Endodermal cell (in vitro differentiated cells): ENCODE data around the gene AUTS2. TPM values are rescaled to one million over a fixed set of nuclear protein-coding genes. Genes with fewer than 3 reads are reported as not detected.

Experiments used
- DNase-seq: peaks from one replicate; pipeline ENCODE4 v3.0.0-alpha.2; 2017
- H3K27ac ChIP-seq: 2 replicates; pipeline ENCODE4 v1.5.1; 2013; ENCODE audit warnings: mild to moderate bottlenecking, low read depth, low read length, moderate library complexity
- H3K27me3 ChIP-seq: 2 replicates; pipeline ENCODE4 v1.6.1; 2013; ENCODE audit warnings: mild to moderate bottlenecking, low read length, moderate library complexity; ENCODE audit not compliant: insufficient read depth, control insufficient read depth, poor library complexity, severe bottlenecking
- H3K36me3 ChIP-seq: 2 replicates; pipeline ENCODE4 v1.7.0; 2013; ENCODE audit warnings: mild to moderate bottlenecking, low read length, moderate library complexity; ENCODE audit not compliant: control insufficient read depth, insufficient read depth
- H3K4me1 ChIP-seq: one replicate; pipeline ENCODE4 v1.7.0; 2013; ENCODE audit warnings: low read length; ENCODE audit not compliant: control insufficient read depth, insufficient read depth
- H3K4me3 ChIP-seq: 2 replicates; pipeline ENCODE4 v1.5.1; 2013; ENCODE audit warnings: mild to moderate bottlenecking, low read length, moderate library complexity
- H3K9ac ChIP-seq: 2 replicates; pipeline ENCODE4 v1.6.1; 2013; ENCODE audit warnings: mild to moderate bottlenecking, low read length, moderate library complexity; ENCODE audit not compliant: poor library complexity, severe bottlenecking; ENCODE audit errors: extremely low read depth
- H3K9me3 ChIP-seq: 2 replicates; pipeline ENCODE4 v1.6.1; 2013; ENCODE audit warnings: mild to moderate bottlenecking, low read length, moderate library complexity; ENCODE audit not compliant: control insufficient read depth
- H3K27ac Mint-ChIP-seq: 2 replicates; pipeline ENCODE4 v1.8.0; 2020; ENCODE audit warnings: mixed read lengths
- H3K27me3 Mint-ChIP-seq: 2 replicates; pipeline ENCODE4 v1.8.0; 2021; ENCODE audit warnings: mild to moderate bottlenecking, mixed read lengths; ENCODE audit not compliant: insufficient read depth
- H3K36me3 Mint-ChIP-seq: 2 replicates; pipeline ENCODE4 v1.8.0; 2020; ENCODE audit warnings: low read depth, mixed read lengths
- H3K4me1 Mint-ChIP-seq: 2 replicates; pipeline ENCODE4 v1.8.0; 2020; ENCODE audit warnings: mixed read lengths
- H3K4me3 Mint-ChIP-seq: 2 replicates; pipeline ENCODE4 v1.8.0; 2020; ENCODE audit warnings: mild to moderate bottlenecking, moderate library complexity, mixed read lengths
- H3K9me3 Mint-ChIP-seq: 2 replicates; pipeline ENCODE4 v1.8.0; 2020; ENCODE audit warnings: mild to moderate bottlenecking, mixed read lengths
- CTCF ChIP-seq: fragments of 200-600 bp; sonication (generic); conservative IDR thresholded peaks from 2 replicates; pipeline ENCODE4 v1.5.0; 2021; ENCODE audit warnings: antibody characterized with exemption, mild to moderate bottlenecking
- whole genome bisulfite sequencing, 2 experiments: methylation state at CpG; one replicate each; pipeline versions ENCODE4 v1.1.5 to v1.1.7; 2013; ENCODE audit warnings: missing lambda C conversion rate in 2 of 2, mixed read lengths in 1 of 2; ENCODE audit not compliant: insufficient coverage in 1 of 2, insufficient read length in 1 of 2; 5-methylcytosine and 5-hydroxymethylcytosine counted together
- total RNA-seq, 2 donors: library from RNA; stranded (reverse); fragmentation: NEBNext Ultra II Directional in 1 of 2; extraction: Animal tissue kit (Norgen Biotek cat#: 25700) in 1 of 2; gene quantifications; 2 replicates in 1 of 2; 3 replicates in 1 of 2; pipeline ENCODE4 v1.2.1, GENCODE V29; 2021

The AUTS2 gene
- total RNA-seq, 2 donors from 2014 or later = 76.8 to 106 TPM

GRCh38 chr7:70759674-70760073 lies 1161.4 kb downstream of the AUTS2 start:
- no peaks in the 10 kb centered on the region for H3K9me3 ChIP-seq
- Mint-ChIP-seq H3K27me3 (peaks cover 16% of the 10 kb centered on the region), H3K4me1 (peaks cover 5% of the 10 kb centered on the region), H3K27ac (no peak overlapping the region), H3K4me3 (no peak overlapping the region), H3K36me3 (peaks cover 26% of the 10 kb centered on the region), H3K9me3 (no peaks in the 10 kb centered on the region)
- no peak overlapping the region for H3K9ac ChIP-seq
- H3K36me3 ChIP-seq = peaks cover 42% of the 10 kb centered on the region
- H3K4me3 ChIP-seq = no peak overlapping the region
- no peak for DNase-seq
- H3K27ac ChIP-seq = no peak overlapping the region
- WGBS, 2 experiments = 93 to 100% methylated on average over 1 to 6 of the region's 6 CpGs
- TF ChIP-seq CTCF = no peak
- peaks cover 9% of the 10 kb centered on the region for H3K27me3 ChIP-seq
- H3K4me1 ChIP-seq = no peaks in the 10 kb centered on the region

GRCh38 chr7:70761711-70762328 lies 1163.5 kb downstream of the AUTS2 start:
- Mint-ChIP-seq H3K27me3 (no peaks in the 10 kb centered on the region), H3K9me3 (no peaks in the 10 kb centered on the region), H3K4me1 (peaks cover 5% of the 10 kb centered on the region), H3K36me3 (peaks cover 44% of the 10 kb centered on the region), H3K4me3 (no peak overlapping the region), H3K27ac (no peak overlapping the region)
- Histone ChIP-seq H3K9me3 (no peaks in the 10 kb centered on the region), H3K27ac (no peak overlapping the region), H3K9ac (no peak overlapping the region), H3K27me3 (no peaks in the 10 kb centered on the region), H3K36me3 (peaks cover 63% of the 10 kb centered on the region), H3K4me3 (no peak overlapping the region), H3K4me1 (no peaks in the 10 kb centered on the region)
- WGBS, 2 experiments = 96 to 97% methylated on average over 4 of the region's 4 CpGs
- no peak for DNase-seq
- no peak for TF ChIP-seq CTCF

DNA sequence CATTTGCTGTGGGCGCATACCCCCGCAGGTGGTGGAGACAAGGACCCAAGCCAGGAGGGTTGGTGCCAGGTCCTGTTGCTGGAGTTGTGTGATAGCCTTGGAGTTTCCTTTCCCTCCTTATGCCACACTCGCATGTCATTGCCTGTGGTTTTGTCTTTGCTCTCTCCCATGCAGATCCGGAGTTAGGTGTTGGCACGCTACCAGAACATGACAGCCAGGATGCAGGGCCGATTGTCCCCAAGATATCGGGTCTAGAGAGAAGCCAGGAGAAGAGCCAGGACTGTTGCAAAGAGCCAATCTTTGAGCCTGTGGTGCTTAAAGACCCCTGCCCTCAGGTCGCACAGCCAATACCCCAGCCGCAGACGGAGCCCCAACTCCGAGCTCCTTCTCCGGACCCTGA lies 1164.4 kb downstream of the AUTS2 start:
- TF ChIP-seq CTCF = no peak
- 94 to 98% methylated on average over 4 to 12 of the region's 12 CpGs for WGBS, 2 experiments
- H3K4me3 ChIP-seq = no peak overlapping the region
- no peak overlapping the region for H3K27ac Mint-ChIP-seq
- no peak overlapping the region for H3K9ac ChIP-seq
- no peaks in the 10 kb centered on the region for H3K9me3 ChIP-seq
- H3K4me3 Mint-ChIP-seq = no peak overlapping the region
- H3K27me3 ChIP-seq = no peaks in the 10 kb centered on the region
- peaks cover 51% of the 10 kb centered on the region for H3K36me3 Mint-ChIP-seq
- H3K9me3 Mint-ChIP-seq = no peaks in the 10 kb centered on the region
- H3K27me3 Mint-ChIP-seq = no peaks in the 10 kb centered on the region
- H3K4me1 ChIP-seq = no peaks in the 10 kb centered on the region
- peaks cover 72% of the 10 kb centered on the region for H3K36me3 ChIP-seq
- no peak for DNase-seq
- H3K4me1 Mint-ChIP-seq = peaks cover 5% of the 10 kb centered on the region
- no peak overlapping the region for H3K27ac ChIP-seq
